Activated T-helper 1 cell treated with anti-CD3 and anti-CD28 coated beads, Interleukin-2, amount 50 U/mL, for 16 hours (primary cell): ENCODE data around the gene TMEM63A.
A peak's percentile ranks its signal among the peaks of the same experiment; 100 is the strongest.
"Not testable (repeated sequence)": the region's sequence is repeated elsewhere in the genome, so short reads cannot be mapped to it uniquely, and the experiment has no call there.

ENCODE experiments used
- DNase-seq, 2 donors: peaks; one replicate each; pipeline ENCODE4 v3.0.0-alpha.2; 2020; ENCODE audit warnings: low read depth in 1 of 2, low spot score in 1 of 2

Gene TMEM63A

DNA sequence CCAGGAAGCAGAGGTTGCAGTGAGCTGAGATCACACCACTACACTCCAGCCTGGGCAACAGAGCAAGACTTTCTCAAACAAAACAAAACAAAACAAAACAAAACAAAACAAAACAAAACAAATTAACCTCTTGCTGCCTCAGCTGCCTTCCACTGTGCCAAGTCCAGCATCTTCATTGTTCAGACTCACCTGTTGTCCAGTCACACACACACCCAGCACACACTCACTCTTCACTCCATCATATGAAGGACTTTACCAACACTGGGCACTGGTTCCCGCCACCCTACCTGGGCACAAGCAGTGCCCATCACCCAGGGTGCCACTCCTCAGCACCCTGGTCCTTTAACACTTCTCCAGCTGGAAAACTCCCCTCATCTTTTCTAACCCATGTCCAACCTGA, 27.3 kb upstream of the TMEM63A start:
- DNase-seq, result no peak

DNA sequence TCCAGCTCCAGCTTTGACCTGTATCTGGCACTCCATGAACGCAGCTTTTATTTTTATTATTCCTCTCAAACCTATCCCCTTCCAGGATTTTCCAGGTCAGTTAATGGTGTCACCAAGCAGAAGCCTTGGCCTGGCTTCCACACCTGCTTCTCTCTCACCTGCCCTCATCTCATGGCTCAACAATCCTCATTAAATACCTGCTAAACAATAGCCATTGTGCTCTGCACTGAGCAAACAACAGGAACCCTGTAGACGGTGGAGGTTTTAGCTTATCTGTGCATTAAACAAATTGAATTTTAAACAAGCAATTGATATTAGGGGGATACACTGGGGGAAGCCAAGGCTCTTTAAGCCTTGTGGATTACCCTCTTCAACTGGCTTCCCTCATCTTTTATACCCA, 26.6 kb upstream of the TMEM63A start:
- DNase-seq, result no peak

DNA sequence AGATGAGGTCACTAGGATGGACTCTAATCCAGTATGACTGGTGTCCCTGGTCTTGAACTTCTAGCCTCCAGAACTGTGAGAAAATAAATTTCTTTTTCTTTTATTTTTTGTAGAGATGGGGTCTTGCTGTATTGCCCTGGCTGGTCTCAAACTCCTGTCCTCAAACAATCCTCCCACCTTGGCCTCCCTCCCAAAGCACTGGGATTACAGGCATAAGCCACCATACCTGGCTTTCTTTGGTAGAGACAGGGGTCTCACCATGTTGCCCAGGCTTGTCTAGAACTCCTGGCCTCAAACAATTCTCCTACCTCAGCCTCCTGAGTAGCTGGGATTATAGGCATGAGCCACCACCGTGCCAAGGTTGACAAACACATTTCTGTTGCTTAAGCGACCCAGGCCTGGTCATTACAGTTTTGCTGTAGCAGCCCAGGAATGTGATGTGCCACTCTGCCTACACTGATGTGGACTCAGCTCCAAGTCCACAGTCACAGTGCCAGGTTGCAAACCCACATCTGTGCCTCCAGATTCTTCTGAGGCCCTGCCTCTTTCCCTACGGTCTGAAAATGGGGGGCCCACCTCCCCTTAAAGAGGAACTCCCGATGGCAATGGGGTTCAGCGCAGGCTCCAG, 25.9 kb upstream of the TMEM63A start:
- DNase-seq, result no peak

DNA sequence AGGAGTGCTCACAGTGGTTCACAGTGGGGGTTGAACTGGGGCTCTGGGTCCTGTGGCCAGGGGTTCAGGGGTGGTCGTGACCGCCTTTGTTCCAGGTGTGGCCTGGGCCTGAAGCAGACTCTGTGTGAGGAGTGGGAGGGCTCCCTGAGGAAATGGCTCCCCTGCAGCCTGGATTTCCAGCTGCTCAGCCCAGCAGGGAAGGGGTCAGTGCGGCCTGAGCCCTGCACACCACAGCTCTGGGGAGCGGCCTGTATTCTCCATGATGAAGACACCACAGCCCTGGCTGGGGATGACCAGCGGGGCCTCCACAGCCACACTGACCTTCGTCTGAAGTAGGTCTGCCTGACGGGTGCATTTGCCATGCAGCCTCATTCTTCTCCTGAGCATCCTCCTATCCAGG, 25.2 kb upstream of the TMEM63A start:
- no peak for DNase-seq

DNA sequence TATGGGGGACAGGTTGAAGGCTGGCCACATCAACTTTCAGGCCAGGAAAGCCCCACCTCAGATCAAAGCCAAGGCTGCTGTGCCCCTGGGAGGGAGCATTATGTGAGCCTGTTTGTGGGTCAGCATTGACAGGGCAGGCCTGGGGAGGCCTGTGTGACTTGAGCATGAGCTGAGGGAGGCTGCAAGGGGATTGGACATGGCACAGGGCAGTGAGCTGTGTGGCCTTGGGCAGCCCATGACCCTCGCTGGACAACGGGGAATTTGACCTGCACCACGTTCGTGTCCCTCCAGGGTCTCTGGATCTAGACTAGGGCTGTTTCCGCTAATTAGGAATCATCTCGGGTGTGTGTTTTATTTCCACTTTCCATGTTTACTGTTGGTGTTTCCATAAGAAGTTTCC, 24.3 kb upstream of the TMEM63A start:
- no peak for DNase-seq

DNA sequence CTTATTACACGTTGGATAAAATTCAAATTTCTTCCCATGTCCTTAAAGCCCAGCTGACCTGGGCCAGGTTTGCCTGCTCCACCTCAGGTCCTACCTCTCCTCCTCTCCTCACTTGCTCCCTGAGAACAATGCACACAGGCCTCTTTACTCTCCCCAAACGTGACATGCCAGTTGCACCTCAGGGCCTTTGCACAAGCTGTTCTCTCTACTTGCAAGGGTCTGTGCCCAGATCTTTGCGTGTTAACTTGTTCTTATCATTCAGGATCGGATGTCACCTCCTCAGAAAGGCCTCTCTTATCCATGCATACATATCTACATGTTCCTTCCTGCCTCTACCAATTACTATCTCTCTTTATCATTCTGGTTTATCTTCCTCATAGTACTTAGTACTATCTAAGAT, 21.4 kb upstream of the TMEM63A start:
- no peak for DNase-seq

DNA sequence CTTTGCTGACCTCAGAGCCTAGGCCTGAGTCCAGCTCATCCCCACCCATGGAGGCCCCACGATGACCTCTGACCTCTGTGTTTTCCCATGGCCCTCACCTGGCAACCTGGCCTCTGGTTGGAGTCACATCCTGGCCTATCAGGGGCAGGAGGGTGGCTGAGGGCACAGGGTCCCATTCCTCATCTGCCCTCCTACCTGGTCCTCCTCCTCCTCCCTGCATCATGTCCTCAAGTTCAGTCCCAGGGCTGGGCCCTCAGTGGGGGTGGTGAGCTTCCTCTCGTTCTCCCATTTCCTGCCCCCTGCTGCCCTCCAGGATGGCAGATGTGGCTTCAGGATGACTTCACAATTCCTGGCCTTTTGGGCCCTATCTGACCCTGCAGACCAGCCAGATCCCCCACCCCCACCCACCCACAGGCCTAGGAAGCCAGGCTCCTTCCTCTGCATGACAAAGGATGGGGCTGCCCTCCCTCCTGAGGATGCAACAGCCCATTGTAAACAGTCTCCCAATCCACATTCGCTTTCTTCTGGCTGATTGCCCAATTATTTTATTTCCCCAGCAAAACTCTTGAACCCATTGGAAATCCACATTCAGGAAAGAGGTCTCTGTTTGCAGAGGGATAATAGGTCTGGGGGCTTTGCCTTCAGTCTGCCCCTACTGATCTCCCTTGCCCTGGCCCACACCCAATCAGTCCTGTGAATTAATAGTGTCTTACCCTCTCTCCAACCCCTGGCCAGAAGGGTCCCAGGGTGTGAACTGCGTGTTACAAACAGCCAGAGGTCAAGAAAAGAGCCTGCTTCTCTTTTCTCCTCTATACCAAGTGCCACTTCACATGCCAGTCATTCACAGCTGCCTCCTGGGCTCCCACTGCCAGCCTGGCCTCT, 17.1 kb upstream of the TMEM63A start:
- DNase-seq, result no peak

DNA sequence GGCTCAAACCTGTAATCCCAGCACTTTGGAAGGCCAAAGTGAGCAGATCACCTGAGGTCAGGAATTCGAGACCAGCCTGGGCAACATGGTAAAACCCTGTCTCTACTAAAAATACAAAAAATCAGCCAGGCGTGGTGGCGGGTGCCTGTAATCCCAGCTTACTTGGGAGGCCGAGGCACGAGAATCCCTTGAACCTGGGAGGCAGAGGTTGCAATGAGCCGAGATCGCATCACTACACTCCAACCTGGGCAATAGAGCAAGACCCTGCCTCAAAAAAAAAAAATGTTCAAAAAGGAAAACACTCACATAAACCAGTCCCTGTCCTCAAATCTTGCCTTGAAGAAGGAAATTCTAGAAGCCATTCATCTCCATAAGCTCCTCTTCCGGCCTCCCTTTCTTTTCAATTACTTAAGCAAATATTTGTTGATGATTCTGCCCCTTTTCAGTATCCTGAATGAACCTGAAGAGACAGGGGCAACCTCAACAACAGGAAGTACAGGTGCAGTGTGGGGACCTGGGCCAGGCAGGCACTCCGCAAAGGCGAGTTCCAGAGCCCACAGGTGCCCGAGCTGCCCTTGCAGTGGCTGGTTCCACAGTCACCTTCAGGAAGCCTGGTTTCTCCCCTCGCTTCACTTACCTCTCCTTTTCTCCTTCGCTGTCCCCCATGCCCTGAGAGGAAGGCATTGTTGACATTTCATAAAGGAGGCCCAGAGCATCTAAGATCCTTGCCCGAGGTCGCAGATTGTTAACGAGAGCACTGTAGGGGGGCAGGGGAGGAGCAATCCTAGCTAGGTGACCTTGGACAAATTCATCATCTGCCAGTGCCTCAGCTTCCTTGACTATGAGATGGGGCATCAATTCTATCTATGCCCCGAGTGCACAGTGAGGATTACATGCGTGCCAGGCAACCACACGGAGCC, 15.7 kb upstream of the TMEM63A start:
- no peak for DNase-seq

DNA sequence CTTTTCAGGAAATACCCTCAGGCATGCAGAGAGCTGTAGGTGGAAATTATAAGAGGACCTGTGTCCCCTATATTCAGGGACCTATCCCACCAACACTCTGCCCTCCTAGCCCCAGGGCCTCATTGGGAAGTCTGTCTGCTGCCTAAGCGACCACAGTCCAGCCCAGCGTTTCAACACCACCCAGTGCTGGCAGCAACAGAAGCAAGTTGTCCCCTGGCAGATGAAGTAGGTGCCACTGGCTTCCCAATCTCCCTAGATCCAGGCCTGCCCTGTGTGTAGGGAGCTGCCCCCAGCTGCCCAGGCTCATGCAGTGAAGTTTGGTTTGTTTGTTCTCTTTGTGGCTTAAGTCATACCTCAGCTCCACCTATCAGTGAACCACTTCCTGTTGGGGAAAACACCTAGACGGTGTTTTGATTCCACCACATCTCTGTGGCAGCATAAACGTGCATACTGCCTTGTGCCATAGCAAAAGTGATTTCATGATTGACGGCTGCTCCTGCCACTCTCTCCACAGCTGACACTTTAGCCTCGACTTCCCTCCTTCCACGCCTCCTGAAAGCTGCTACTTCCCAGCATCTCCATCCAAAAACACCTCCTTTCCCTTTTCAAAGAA, 14.9 kb upstream of the TMEM63A start:
- peak; percentile 37 to 60 for DNase-seq

DNA sequence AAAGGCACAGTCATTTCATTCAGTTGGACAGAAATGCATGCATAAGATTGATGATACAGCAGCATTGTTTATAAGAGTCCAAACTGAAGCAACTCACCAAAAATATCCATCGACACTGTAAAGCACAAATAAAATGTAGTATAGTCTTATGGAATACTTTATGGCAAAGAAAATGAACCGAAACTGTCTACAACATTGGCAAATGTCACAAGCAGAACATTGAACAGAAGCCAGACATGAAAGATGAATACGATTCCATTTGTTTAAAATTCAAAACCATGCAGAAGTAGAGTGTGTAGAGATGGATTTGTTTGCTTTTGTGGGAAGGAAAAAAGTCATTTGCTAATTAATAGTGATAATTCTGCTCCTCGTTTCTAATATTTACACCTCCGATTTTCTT, 14.3 kb upstream of the TMEM63A start:
- no peak for DNase-seq

DNA sequence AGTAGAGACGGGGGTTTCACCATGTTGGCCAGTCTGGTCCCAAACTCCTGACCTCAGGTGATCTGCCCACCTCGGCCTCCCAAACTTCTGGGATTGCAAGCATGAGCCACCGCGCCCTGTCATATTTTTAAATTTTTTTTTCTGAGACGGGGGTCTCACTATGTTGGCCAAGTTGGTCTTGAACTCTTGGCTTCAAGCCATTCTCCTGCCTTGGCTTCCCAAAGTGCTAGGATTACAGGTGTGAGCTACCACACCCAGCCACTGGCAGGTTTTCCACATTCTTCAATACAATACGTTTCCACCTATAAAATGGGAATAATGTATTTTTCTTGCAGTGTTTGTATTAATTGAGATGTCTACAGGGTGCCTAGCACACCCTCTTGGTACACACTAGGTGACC, 10.1 kb upstream of the TMEM63A start:
- DNase-seq, result no peak

DNA sequence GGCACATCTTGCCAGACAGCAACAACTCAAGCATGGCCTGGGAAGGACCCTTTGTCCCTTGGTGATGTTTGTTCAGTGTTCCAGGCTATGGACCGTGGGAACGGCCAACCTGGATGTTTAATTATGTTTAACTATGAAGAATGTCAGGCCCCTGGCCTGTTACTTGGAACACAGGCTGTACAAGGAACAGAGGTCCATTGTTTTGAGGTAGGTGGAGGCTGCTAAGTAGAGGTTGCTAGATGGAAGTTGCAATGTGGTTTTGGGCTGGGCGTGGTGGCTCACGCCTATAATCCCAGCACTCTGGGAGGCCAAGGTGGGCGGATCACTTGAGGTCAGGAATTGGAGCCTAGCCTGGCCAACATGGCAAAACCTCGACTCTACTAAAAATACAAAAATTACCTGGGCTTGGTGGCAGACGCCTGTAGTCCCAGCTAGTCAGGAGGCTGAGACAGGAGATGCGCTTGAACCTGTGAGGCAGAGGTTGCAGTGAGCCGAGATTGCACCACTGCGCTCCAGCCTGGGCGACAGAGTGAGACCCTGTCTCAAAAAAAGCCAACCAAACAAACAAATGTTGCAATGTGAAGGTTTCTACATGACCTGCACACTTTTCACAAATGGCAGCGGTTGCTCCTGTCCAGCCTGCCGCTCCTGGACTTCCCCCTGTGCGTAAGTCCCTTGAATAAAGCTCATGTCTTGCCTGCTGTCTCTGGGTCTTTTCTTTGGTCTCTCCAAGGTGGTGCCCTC, 9.2 kb upstream of the TMEM63A start:
- no peak for DNase-seq

DNA sequence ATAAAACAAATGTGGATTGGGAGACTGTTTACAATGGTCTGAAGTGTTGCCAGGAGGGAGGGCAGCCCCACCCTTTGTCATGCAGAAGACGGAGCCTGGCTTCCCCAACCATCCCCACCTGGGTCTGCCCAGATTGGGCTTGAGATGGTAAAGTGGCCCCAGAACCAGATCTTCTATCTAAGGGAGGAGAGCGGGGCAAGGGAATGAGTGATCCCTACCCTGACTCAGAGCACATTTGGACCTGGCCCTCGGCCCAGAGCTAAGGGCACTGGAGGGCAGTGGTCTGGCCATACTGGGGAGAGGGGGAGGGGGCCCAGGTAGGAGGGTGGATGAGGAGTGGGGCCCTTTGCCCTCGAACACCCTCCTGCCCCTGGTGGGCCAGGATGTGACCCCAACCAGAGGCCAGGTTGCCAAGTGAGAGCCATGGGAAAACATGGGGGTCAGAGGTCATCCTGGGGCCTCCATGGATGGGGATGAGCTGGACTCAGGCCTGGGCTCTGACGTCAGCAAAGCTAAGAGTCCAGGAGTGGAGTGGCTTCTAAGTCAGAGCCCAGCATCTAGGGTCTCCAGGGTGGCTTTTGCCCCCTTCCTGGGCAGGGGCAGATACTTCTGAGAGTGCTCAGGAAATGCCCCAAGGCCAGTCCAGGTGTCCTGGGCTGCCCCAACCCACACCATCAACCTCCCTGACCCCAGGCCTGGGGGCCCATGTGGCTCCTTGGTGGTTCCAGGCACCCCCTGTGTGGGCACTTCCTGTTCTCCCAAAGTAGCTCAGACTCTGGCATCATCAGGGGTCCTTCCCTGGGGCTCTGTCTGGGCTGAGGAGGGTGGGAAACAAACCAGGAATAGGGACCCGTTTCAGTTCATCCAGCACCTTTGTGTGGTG, 8.4 kb upstream of the TMEM63A start:
- DNase-seq, result no peak

DNA sequence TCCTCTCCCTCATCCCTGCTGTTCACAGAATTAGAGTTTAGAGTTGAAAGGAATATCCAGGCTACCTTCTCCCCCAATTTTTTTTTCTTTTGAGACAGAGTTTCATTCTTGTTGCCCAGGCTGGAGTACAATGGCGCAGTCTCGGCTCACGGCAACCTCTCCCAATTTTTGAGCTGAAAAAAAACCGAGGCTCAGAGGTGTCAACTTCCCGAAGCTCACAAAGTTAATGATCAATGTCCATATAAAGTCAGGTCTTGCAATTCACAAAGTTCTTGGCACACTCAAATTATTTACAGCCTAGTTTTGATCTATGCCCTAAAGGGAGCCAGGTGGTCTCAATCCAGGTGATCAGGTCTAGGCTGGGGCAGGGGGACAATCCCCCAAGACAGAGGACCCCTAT, 7.6 kb upstream of the TMEM63A start:
- no peak for DNase-seq

DNA sequence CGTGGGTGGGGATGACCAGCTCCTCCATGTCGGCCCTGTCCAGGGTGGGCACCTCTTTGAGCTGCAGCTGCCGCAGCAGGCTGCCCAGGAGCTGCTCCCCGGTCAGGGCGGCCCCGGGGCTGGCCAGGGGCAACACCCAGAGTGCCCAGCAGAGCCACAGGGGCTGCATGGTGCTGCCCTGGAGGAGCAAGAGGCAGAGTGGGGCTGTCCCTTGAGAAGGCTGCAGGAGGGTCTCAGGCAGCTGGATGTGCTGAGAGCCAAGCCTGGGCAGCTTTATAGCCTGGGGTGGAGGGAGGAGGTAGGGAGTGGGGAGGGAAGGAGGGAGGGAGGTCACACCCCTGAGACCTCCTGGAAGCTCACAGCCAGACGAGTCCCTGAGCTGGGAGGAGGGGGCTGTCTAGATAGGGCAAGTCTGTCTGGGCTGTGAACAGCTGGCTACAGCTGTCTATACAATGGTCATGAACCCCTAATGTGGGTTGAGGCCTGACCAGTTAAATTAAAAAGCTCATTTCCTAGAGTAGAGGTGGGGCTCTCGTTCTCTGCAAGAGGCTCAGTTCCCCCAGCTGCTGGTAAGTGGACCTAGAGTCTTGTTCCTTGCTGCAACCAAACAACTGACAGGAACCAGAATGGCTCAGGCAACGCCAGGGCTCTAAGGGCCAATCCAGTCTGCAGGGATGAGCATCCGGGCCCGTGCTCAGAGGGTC, 6.9 kb upstream of the TMEM63A start, which contains the start of gene LEFTY1:
Gene LEFTY1 (minus strand): TSS at position 249 of the 704 bp plus-strand sequence. CDS start 80 bp downstream, at position 169.
- no peak for DNase-seq

DNA sequence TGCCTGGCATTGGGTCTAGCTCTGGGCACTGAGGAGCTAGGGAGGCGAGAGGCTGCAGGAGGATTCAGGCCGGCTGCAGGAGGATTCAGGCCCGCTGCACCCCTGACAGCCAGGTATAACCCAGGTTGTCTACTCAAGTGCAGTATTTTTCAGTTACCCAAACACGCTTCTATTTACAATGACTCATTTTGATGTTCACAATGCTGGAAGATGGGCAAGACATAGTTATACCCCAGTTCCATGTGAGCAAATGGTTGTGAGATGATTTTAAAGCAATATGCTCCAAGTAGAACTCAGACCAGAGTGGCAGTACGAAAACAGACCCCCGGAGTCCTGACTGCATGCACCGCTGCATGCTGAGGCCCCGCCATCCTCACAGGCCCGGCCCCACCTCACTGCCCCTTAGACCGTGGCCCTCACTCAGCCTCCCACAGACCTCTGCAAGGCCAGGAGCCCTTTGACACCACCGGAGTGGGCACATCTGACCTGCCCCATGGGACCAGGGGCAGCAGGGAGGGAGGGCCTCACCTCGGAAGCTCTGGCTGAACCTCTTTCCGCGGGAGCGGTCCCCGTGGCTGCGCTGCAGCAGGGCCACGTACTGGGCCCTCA, 6.2 kb upstream of the TMEM63A start:
- DNase-seq, result no peak

DNA sequence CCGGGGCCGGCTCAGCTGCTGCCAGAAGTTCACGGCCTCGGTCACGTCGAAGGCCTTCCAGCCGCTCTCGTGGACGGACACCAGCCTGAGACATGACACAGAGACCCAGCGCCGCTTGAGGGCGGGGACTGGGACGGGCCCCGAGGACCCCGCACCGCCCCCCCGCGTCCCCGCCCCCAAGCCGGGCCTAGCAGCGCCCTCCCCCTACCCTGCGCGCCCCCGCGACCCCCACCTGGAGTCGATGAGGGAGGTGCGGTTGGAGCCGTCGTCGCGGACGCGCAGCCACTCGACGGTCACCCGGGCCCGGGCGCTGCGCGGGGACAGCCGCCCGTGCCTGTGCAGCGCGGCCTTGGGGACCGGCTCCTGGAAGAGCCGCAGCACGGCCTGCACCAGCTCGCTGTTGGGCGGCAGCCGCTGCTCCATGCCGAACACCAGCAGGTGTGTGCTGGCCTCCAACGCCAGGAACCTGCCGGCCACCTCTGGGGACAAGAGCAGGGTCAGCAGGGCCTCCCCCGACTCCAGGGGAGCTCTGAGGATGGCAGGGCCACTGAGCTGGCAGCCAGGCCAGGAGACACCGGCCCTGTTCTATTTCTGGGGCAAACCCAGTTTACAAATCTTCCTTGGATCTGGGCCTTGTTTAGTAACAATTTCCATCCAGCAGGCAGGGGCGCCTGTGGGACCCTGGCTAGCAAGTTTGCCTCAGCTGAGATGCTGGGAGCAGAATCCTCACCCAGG, 5.5 kb upstream of the TMEM63A start:
- not testable (repeated sequence) for DNase-seq

DNA sequence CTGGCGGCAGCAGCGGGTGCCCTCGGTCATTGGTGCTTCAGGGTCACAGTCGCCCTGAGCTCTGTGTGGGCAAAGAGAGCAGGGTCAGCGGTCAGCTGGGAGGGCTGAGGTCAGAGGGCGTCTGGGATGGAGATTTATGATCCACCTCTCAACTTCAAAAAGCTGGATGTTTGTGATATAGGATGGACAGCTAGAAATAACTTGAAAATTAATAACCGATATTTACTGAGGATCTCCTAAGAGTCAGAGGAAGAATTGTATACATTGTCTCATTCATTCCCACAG, 4.8 kb upstream of the TMEM63A start:
- DNase-seq, result no peak
